GM13977 (cell line): ENCODE measurements around the gene DMD.
A peak's percentile ranks its signal among the peaks of the same experiment; 100 is the strongest.

Experiments used
- DNase-seq: peaks from one replicate; pipeline ENCODE4 v3.0.0; 2012; ENCODE audit warnings: low spot score
- CTCF ChIP-seq: IDR thresholded peaks from 2 replicates; pipeline ENCODE4 v1.5.1; 2012; ENCODE audit warnings: mild to moderate bottlenecking, control low read depth; ENCODE audit not compliant: insufficient read depth; ENCODE audit errors: extremely low read depth, missing control alignments
- in situ Hi-C: fragments of 300-500 bp; cut with MboI; formaldehyde crosslinking; loops from one replicate; pipeline ENCODE4 v1.12.0; 2022; ENCODE audit warnings: low sequenced_read_pairs, low pct_unique_long_range_greater_than_20kb, mixed read lengths, inconsistent platforms; ENCODE audit not compliant: unreplicated experiment

The DMD gene

GRCh38 chrX:31091819-31092218 lies 2119.5 kb downstream of the DMD start:
- in situ Hi-C loops: no loop called here
- no peak for TF ChIP-seq CTCF
- DNase-seq: no peak

- no peak for DNase-seq
- no peak for TF ChIP-seq CTCF
- in situ Hi-C loops: no loop called here
These were observed 2136.8 kb downstream of the DMD start for GRCh38 chrX:31074522-31074921.

- no peak for TF ChIP-seq CTCF
- in situ Hi-C loops: no loop called here
- DNase-seq: no peak
These were observed 2139.6 kb downstream of the DMD start, which contains the start of gene FTHL17 for GRCh38 chrX:31071725-31072124. Gene FTHL17, minus strand, starts transcription at chrX:31072041. Its CDS starts 88 bp downstream, at chrX:31071953.

- no peak for DNase-seq
- TF ChIP-seq CTCF: no peak
- in situ Hi-C loops: no loop called here
These were observed 2140.1 kb downstream of the DMD start for GRCh38 chrX:31071262-31071661.

- peak; percentile 42 for DNase-seq
- TF ChIP-seq CTCF: no peak
- in situ Hi-C loops: no loop called here
These were observed 2141.3 kb downstream of the DMD start for GRCh38 chrX:31070057-31070468.
